Iris pigment epithelial cell (primary cell): Measurements from ENCODE around the gene FKBP5.
"Not testable (repeated sequence)": the region's sequence is repeated elsewhere in the genome, so short reads cannot be mapped to it uniquely, and the experiment has no call there.

Source experiments
- DNase-seq: peaks from one replicate; pipeline ENCODE4 v3.0.0-alpha.2; 2011; ENCODE audit warnings: low read depth

Gene FKBP5

GRCh38 chr6:35539223-35539622, 149.5 kb downstream of the FKBP5 start:
- no peak for DNase-seq

GRCh38 chr6:35535847-35536246, 152.9 kb downstream of the FKBP5 start:
- not testable (repeated sequence) for DNase-seq

GRCh38 chr6:35534407-35535170, 154.1 kb downstream of the FKBP5 start:
- peak; percentile 14 for DNase-seq

- no peak for DNase-seq
These were observed 154.7 kb downstream of the FKBP5 start for GRCh38 chr6:35533981-35534380.

GRCh38 chr6:35532126-35532525, 156.6 kb downstream of the FKBP5 start:
- no peak for DNase-seq

- no peak for DNase-seq
These were observed 164.2 kb downstream of the FKBP5 start for GRCh38 chr6:35524380-35525020.
